GM10266 (cell line): Measurements from ENCODE around the gene CFAP46.

Source experiments
- DNase-seq: peaks from one replicate; pipeline ENCODE4 v3.0.0; 2012; ENCODE audit errors: extremely low spot score
- TF ChIP-seq, protein P1 (sequence below): IDR thresholded peaks from 2 replicates; pipeline ENCODE4 v1.5.1; 2012; ENCODE audit warnings: mild to moderate bottlenecking, low read depth; ENCODE audit not compliant: control insufficient read depth, insufficient read depth; ENCODE audit errors: missing control alignments

Gene CFAP46

GRCh38 chr10:132978542-132978941, 36.2 kb upstream of the CFAP46 start:
- DNase-seq = no peak
- TF ChIP-seq, protein P1, sequence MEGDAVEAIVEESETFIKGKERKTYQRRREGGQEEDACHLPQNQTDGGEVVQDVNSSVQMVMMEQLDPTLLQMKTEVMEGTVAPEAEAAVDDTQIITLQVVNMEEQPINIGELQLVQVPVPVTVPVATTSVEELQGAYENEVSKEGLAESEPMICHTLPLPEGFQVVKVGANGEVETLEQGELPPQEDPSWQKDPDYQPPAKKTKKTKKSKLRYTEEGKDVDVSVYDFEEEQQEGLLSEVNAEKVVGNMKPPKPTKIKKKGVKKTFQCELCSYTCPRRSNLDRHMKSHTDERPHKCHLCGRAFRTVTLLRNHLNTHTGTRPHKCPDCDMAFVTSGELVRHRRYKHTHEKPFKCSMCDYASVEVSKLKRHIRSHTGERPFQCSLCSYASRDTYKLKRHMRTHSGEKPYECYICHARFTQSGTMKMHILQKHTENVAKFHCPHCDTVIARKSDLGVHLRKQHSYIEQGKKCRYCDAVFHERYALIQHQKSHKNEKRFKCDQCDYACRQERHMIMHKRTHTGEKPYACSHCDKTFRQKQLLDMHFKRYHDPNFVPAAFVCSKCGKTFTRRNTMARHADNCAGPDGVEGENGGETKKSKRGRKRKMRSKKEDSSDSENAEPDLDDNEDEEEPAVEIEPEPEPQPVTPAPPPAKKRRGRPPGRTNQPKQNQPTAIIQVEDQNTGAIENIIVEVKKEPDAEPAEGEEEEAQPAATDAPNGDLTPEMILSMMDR = no peak

DNA sequence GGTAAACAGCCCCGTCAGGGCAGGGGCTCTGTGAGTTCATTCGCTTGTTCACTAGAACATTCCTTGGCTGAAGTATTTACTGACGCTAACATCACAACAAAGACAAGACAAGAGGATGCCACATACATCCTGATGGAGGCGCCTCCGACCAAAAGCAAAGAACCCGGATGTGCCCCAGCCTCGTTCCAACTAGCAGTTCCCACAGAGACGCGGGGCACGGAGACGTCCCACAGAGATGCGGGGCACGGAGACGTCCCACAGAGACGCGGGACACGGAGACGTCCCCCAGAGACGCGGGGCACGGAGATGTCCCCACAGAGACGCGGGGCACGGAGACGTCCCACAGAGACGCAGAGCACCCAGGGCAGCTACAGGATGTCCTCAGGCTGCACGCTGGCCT, 35.4 kb upstream of the CFAP46 start:
- TF ChIP-seq, protein P1 = no peak
- no peak for DNase-seq

- TF ChIP-seq, protein P1 = no peak
- DNase-seq = no peak
Observed at GRCh38 chr10:132977076-132977475, 34.7 kb upstream of the CFAP46 start.

GRCh38 chr10:132975831-132976682, 33.7 kb upstream of the CFAP46 start:
- TF ChIP-seq, protein P1 = no peak
- DNase-seq = no peak

GRCh38 chr10:132974886-132975830, 32.8 kb upstream of the CFAP46 start:
- DNase-seq = no peak
- TF ChIP-seq, protein P1 = no peak

DNA sequence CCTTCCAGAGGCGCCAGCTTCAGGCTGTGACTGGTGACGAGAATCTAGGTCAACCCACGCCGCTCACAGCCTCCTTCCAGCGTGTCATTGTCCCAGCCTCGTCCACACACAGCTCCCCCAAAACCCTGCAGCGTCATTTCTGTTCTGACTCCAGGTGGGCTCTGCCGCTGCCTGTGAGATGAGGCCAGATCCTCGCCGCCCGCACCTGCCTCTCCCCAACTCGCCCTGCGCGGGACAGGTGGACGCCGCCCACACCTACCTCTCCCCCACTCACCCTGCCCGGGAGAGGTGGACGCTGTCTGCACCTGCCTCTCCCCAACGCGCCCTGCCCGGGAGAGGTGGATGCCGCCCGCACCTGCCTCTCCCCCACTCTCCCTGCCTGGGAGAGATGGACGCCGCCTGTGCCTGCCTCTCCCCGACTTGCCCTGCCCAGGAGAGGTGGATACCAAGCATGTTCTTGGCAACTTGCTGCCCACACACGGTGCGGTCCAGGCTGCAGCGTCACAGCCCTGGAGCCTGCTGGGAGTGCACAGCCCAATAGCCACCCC, 32.0 kb upstream of the CFAP46 start:
- TF ChIP-seq, protein P1 = no peak
- no peak for DNase-seq
